GM12865 (cell line): ENCODE measurements around the gene DCTN4.

Experiments used
- DNase-seq: peaks from one replicate; pipeline ENCODE4 v3.0.0; 2010; ENCODE audit warnings: low read depth
- H3K4me3 ChIP-seq: 2 replicates; pipeline ENCODE4 v1.5.1; 2011; ENCODE audit warnings: mild to moderate bottlenecking, low read depth, low read length, control low read depth
- TF ChIP-seq, protein P1 (sequence below): IDR thresholded peaks from 2 replicates; pipeline ENCODE4 v1.5.1; 2011; ENCODE audit warnings: low read length, control low read depth, low read depth, inconsistent platforms; ENCODE audit not compliant: insufficient read depth; ENCODE audit errors: missing control alignments

The DCTN4 gene

DNA sequence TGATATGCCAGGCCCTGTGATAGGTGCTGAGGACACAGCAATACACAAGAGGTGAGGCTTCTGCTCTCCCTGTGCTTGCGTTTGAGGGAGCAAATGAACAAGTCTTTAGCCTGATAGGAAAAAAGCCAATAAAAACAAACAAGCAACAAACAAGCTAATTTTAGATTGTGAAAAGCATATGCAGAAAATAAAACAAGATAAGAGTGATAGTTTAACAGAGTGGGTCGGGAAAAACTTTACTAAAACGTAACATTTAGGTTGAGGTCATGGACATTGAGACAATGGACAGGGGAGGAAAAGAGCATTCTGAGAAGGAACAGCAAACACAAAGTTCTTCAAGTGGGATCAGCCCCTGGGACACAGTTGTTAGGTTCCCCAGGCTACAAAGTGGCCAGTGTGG lies 24.0 kb upstream of the DCTN4 start:
- no peak overlapping the region for H3K4me3 ChIP-seq
- no peak for DNase-seq
- TF ChIP-seq, protein P1, sequence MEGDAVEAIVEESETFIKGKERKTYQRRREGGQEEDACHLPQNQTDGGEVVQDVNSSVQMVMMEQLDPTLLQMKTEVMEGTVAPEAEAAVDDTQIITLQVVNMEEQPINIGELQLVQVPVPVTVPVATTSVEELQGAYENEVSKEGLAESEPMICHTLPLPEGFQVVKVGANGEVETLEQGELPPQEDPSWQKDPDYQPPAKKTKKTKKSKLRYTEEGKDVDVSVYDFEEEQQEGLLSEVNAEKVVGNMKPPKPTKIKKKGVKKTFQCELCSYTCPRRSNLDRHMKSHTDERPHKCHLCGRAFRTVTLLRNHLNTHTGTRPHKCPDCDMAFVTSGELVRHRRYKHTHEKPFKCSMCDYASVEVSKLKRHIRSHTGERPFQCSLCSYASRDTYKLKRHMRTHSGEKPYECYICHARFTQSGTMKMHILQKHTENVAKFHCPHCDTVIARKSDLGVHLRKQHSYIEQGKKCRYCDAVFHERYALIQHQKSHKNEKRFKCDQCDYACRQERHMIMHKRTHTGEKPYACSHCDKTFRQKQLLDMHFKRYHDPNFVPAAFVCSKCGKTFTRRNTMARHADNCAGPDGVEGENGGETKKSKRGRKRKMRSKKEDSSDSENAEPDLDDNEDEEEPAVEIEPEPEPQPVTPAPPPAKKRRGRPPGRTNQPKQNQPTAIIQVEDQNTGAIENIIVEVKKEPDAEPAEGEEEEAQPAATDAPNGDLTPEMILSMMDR, result no peak

DNA sequence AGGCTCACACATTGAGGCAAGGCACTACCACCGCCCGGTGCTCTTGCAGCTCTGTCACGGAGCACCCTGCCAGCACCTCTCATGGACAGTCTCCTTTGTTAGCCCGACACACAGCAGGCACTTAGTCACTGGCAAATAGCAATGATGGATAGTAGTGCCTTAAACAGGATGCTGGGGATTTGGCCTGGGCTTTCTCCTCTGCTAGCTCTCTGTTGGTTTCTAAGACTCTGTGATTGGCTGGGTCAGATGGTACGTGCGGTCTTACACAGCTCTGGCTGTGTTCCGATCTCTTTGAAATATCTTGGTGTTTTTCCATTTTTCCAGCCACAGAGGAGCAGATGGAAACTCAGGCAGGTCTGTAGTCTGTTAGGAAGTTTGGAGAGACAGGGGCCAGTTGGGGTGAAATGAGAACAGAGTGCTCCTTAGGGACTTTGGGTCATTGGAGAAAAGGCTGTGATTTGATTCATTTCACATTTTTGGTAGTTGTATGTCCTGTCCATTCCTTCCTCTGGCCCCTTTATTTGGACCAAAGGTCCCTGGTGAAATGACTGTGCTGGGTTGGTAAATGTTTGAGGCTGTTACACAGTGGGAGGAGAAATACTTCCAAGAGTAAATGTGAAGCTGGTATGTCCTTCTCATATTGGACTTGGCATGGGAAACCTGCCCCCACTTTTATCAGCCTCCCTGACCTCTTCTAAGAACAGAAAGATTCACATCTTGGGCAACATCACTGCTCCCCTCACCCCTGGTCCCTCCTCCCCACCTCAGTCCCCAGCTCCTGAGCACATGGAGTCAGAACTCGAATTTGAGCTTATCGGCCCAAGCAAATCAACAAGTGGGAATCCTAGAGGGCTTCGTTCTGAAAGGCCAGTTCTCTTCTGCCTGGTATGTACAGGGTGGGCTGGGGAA lies 23.1 kb upstream of the DCTN4 start:
- H3K4me3 ChIP-seq, result no peak overlapping the region
- no peak for DNase-seq
- TF ChIP-seq, protein P1, result no peak

DNA sequence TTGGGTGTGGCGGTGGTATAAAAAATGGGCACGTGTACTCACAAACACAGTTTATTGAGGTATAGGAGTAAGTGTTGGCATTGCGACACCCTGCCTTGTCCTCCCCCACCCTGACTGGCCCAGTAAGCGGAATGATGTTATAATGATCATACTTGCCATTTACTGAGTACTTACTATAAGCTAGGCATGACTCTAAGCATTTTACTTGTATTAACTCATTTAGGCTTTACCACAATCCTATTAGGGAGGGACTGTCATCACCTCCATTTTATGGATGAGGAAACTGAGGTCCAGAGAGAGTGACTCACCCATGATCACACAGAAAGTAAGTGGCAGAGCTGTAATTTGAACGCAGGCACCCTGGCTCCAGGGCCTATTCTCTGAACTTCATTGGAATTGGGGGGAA lies 22.0 kb upstream of the DCTN4 start:
- DNase-seq, result no peak
- H3K4me3 ChIP-seq, result no peak overlapping the region
- TF ChIP-seq, protein P1, result no peak

DNA sequence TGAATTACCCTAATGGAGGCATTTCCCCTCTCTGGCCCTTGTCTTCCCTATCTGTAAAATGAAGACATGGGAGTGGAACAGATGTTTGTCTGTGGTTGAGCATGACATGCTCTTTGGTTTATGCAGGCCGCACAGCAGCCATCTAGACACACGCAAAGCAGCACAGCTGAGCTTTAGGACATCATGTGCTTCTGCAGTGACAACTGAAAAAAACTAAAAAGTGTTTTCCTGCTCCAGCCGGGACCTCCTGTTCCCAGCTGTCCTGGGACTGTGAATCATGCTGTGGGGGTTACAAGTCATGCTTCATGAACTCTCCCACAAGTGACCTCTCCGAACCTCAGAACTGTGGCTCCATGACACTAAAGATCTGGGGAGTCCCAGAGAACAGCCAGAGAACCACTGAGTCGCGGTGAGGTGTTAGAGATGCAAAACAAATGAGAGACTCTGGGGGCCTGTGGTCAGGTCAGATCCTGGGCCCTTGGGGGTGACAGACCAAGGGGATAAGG lies 21.4 kb upstream of the DCTN4 start:
- peak; percentile 86 for DNase-seq
- H3K4me3 ChIP-seq, result peak overlapping the region; percentile 23
- TF ChIP-seq, protein P1, result no peak

DNA sequence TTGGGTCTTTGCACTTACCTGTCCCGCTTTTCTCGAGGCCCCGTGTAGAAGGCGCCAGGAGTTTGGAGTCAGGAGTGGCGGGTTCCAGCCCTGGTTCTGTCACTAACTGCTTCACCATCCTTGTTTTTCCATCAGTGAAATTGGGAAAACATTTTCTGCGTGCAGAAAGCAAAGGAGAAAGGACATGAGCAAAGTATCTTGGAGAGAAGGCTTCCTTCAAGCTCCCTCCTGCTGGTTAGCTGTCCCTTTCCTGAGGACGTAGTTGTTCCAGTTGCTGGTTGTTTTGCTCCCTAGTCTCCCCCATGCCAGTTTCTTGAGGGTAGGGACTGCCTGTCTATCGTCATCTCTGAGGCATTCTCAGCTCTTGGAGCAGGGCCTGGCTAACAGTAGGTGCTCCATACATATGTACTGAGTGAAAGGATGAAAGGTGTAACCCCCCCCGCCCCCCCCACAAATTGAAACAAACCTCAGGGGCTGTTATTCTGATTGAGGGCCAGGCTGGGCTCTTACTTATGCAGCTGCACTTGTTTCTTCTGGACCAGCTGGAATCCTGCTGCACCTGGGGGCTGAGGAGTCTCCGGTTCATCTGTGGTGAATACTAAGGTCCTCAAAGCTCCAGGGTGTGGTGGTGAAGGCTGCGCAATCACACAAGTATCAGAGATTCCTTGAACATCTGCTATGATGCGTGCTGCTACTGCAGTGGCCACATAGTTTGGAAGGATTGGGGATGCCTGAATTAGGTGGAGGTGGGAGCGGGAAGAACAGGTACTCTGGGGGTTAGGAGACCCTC lies 20.8 kb upstream of the DCTN4 start:
- no peak for DNase-seq
- TF ChIP-seq, protein P1, result no peak
- peak overlapping the region; percentile 58 for H3K4me3 ChIP-seq

DNA sequence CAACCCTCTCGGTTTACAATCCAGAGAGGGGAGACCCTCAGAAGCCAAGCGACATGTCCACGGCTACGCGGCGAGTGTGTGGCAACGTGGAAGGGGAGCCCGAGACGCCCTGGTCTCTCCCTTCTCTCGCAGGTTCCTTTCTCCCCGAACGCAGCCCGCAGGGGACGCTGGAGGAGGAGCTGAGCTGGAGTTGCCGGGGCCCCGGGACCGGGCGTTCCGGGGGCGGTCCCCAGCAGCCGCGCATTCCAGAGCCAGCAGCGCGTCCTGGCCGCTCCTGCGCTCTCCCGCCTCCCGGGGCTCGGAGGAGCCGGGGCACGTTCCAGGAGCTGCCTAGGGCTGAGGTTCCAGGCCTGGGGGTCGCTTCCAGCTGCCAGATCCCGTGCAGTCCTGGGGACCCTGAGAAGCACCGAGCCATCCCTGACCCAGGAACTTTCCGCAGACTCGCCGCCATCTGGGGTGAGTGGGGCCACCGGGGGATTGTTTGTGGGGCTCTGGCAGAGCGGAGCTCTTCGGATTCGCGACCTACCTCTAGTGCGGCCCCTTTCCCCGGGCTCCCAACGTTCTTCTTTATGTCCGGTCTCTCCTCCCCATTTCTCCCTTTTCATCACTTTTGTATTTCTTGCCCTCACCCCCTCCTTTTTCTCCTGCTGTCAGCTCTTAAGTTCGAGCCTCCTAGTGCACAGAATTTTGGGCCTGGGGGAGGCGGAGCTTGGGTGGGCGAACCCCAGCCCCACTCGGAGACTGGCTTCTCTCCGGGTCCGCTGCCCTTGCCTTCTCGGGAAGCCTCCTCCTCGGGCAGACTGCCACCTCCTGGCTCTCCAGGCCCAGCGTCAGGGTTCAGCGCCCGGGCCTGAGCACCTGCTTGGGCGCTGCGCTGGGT lies 19.9 kb upstream of the DCTN4 start, which contains the start of gene SMIM3:
Gene SMIM3, plus strand, starts transcription at position 241 of the 880 bp plus-strand sequence. CDS start 16,684 bp downstream, outside the sequence.
- TF ChIP-seq, protein P1, result peak; percentile 34
- peak within 1 kb of the TSS; percentile 58 for H3K4me3 ChIP-seq
- DNase-seq, result peak; percentile 52
